HEK293 (cell line): ENCODE results near the gene AGAP1.
A peak's percentile ranks its signal among the peaks of the same experiment; 100 is the strongest.

ENCODE experiments used
- CTCF ChIA-PET: fragments of 350-600 bp; formaldehyde crosslinking; extraction: SDS; loops from one replicate; lab custom pipeline; 2021; ENCODE audit warnings: antibody characterized with exemption; lab: Yijun Ruan, JAX
- POLR2A ChIA-PET: fragments of 300-600 bp; formaldehyde crosslinking; extraction: SDS; loops from one replicate; lab custom pipeline; 2020; ENCODE audit warnings: antibody characterized with exemption, inconsistent platforms; lab: Yijun Ruan, JAX
- H3K27ac ChIP-seq: fragments of 200-500 bp; sonication (Bioruptor generic); 2 replicates; pipeline ENCODE4 v1.5.1; 2014; ENCODE audit warnings: low read depth, low read length, control low read depth, inconsistent platforms; ENCODE audit errors: extremely low read depth
- H3K36me3 ChIP-seq, 2 experiments: fragments of 200-500 bp in 1 of 2; sonication (Bioruptor generic) in 1 of 2; 1 replicate in 1 of 2; 2 replicates in 1 of 2; pipeline ENCODE4 v1.5.1; 2014 to 2017; ENCODE audit warnings: inconsistent platforms in 2 of 2, low read length in 2 of 2; ENCODE audit not compliant: control insufficient read depth in 2 of 2, insufficient read depth in 1 of 2
- H3K4me1 ChIP-seq: fragments of 200-500 bp; sonication (Bioruptor generic); 2 replicates; pipeline ENCODE4 v1.5.1; 2014; ENCODE audit warnings: mild to moderate bottlenecking, low read length, inconsistent platforms; ENCODE audit not compliant: control insufficient read depth, insufficient read depth
- H3K4me3 ChIP-seq: 2 replicates; pipeline ENCODE4 v1.5.1; 2011; ENCODE audit warnings: low read depth, mild to moderate bottlenecking, control low read depth, low read length, moderate library complexity
- H3K9me3 ChIP-seq: fragments of 200-500 bp; sonication (Bioruptor generic); 2 replicates; pipeline ENCODE4 v1.5.1; 2014; ENCODE audit warnings: low read depth, low read length, inconsistent platforms; ENCODE audit not compliant: control insufficient read depth, insufficient read depth
- KLF17 ChIP-seq: fragments of 450-650 bp; formaldehyde crosslinking; IDR thresholded peaks from 2 replicates; pipeline ENCODE4 v1.5.1; 2016; ENCODE audit warnings: missing biosample characterization, missing genetic modification characterization
- OVOL3 ChIP-seq: fragments of 450-650 bp; formaldehyde crosslinking; IDR thresholded peaks from 2 replicates; pipeline ENCODE4 v1.5.1; 2016; ENCODE audit warnings: missing biosample characterization, missing genetic modification characterization
- TCF7L2 ChIP-seq: IDR thresholded peaks from 2 replicates; pipeline ENCODE4 v1.6.1; 2011; ENCODE audit warnings: low read depth, mild to moderate bottlenecking, inconsistent platforms, low read length, moderate library complexity, borderline replicate concordance
- WT1 ChIP-seq: fragments of 450-650 bp; formaldehyde crosslinking; IDR thresholded peaks from 2 replicates; pipeline ENCODE4 v1.5.1; 2016; ENCODE audit warnings: missing biosample characterization, missing genetic modification characterization
- ZBTB10 ChIP-seq: fragments of 450-650 bp; formaldehyde crosslinking; IDR thresholded peaks from 2 replicates; pipeline ENCODE4 v1.5.1; 2016; ENCODE audit warnings: missing biosample characterization, missing genetic modification characterization
- ZBTB48 ChIP-seq: fragments of 450-650 bp; formaldehyde crosslinking; IDR thresholded peaks from 2 replicates; pipeline ENCODE4 v1.5.1; 2016; ENCODE audit warnings: missing biosample characterization, missing genetic modification characterization
- ZIC2 ChIP-seq: fragments of 450-650 bp; formaldehyde crosslinking; IDR thresholded peaks from 2 replicates; pipeline ENCODE4 v1.5.1; 2016; ENCODE audit warnings: missing biosample characterization, missing genetic modification characterization
- ZNF10 ChIP-seq: fragments of 450-650 bp; formaldehyde crosslinking; IDR thresholded peaks from 2 replicates; pipeline ENCODE4 v1.5.1; 2017; ENCODE audit warnings: missing biosample characterization, missing genetic modification characterization
- ZNF248 ChIP-seq: fragments of 450-650 bp; formaldehyde crosslinking; IDR thresholded peaks from 2 replicates; pipeline ENCODE4 v1.5.1; 2017; ENCODE audit warnings: missing biosample characterization, missing genetic modification characterization
- ZNF26 ChIP-seq: fragments of 450-650 bp; formaldehyde crosslinking; IDR thresholded peaks from 2 replicates; pipeline ENCODE4 v1.5.1; 2016; ENCODE audit warnings: missing biosample characterization, missing genetic modification characterization
- ZNF292 ChIP-seq: fragments of 450-650 bp; formaldehyde crosslinking; IDR thresholded peaks from 2 replicates; pipeline ENCODE4 v1.5.1; 2016; ENCODE audit warnings: low read depth, missing biosample characterization, missing genetic modification characterization, borderline replicate concordance
- ZNF366 ChIP-seq: fragments of 450-650 bp; formaldehyde crosslinking; conservative IDR thresholded peaks from 2 replicates; pipeline ENCODE4 v1.5.1; 2016; ENCODE audit warnings: missing biosample characterization, missing genetic modification characterization
- ZNF394 ChIP-seq: fragments of 450-650 bp; formaldehyde crosslinking; IDR thresholded peaks from 2 replicates; pipeline ENCODE4 v1.5.1; 2016; ENCODE audit warnings: missing biosample characterization, missing genetic modification characterization, mild to moderate bottlenecking, moderate library complexity, borderline replicate concordance
- ZNF521 ChIP-seq: fragments of 450-650 bp; formaldehyde crosslinking; IDR thresholded peaks from 2 replicates; pipeline ENCODE4 v1.5.1; 2017; ENCODE audit warnings: missing biosample characterization, mild to moderate bottlenecking, missing genetic modification characterization
- ZNF549 ChIP-seq: fragments of 450-650 bp; IDR thresholded peaks from 2 replicates; pipeline ENCODE4 v1.5.1; 2018; ENCODE audit warnings: missing biosample characterization, missing genetic modification characterization, mild to moderate bottlenecking, inconsistent platforms, moderate library complexity
- ZNF645 ChIP-seq: fragments of 450-650 bp; formaldehyde crosslinking; IDR thresholded peaks from 2 replicates; pipeline ENCODE4; 2016; ENCODE audit warnings: missing biosample characterization, missing genetic modification characterization
- ZNF660 ChIP-seq: fragments of 450-650 bp; IDR thresholded peaks from 2 replicates; pipeline ENCODE4 v1.5.1; 2018; ENCODE audit warnings: missing biosample characterization, mild to moderate bottlenecking, missing genetic modification characterization
- ZNF76 ChIP-seq: fragments of 450-650 bp; formaldehyde crosslinking; IDR thresholded peaks from 2 replicates; pipeline ENCODE4; 2016; ENCODE audit warnings: low read depth, missing biosample characterization, missing genetic modification characterization, borderline replicate concordance
- ZXDB ChIP-seq: fragments of 450-650 bp; formaldehyde crosslinking; IDR thresholded peaks from 2 replicates; pipeline ENCODE4 v1.5.1; 2016; ENCODE audit warnings: missing biosample characterization, missing genetic modification characterization

Gene AGAP1

GRCh38 chr2:235793163-235793752 lies 299.4 kb downstream of the AGAP1 start:
- Histone ChIP-seq H3K27ac (no peak overlapping the region), H3K4me3 (no peak overlapping the region), H3K9me3 (no peaks in the 10 kb centered on the region)
- no peak for TF ChIP-seq ZNF660 (tag by site-specific recombination)
- no peak for TF ChIP-seq ZNF366 (tag by site-specific recombination)
- no peak for TF ChIP-seq ZNF10 (tag by site-specific recombination)
- TF ChIP-seq, all 188 proteins: peak for 0
- CTCF ChIA-PET, result interaction anchor here (0.6 to 4.1 kb wide), 3 partner anchors 14 to 389 kb away, joined by 3 to 31 read pairs (median 5); no protein-coding TSS in a partner anchor
- Histone ChIP-seq H3K4me1 (no peaks in the 10 kb centered on the region), H3K36me3 (peaks cover 0 to 11% of the 10 kb centered on the region in 2 experiments; a peak in 1 of 3 replicates)
- POLR2A ChIA-PET, result no interaction called here

- H3K4me1 ChIP-seq, result no peaks in the 10 kb centered on the region
- POLR2A ChIA-PET, result no interaction called here
- TF ChIP-seq OVOL3 (no peak), ZNF549 (no peak), ZNF394 (no peak), ZXDB (tag by site-specific recombination) (no peak), KLF17 (tag by site-specific recombination) (no peak), TCF7L2 (no peak), ZNF248 (tag by site-specific recombination) (no peak), ZIC2 (tag by site-specific recombination) (no peak), ZNF645 (tag by site-specific recombination) (no peak)
- TF ChIP-seq, all 188 proteins: peak for 0
- CTCF ChIA-PET, result interaction anchor here (0.6 kb wide), 2 partner anchors 161 to 943 kb away, joined by 3 read pairs; no protein-coding TSS in a partner anchor
- no peak overlapping the region for H3K27ac ChIP-seq
- H3K9me3 ChIP-seq, result no peaks in the 10 kb centered on the region
- H3K4me3 ChIP-seq, result no peak overlapping the region
- peaks cover 0 to 48% of the 10 kb centered on the region in 2 experiments; a peak in 1 of 3 replicates for H3K36me3 ChIP-seq
Observed at GRCh38 chr2:235799281-235799680, 305.4 kb downstream of the AGAP1 start.

- no peak overlapping the region for H3K27ac ChIP-seq
- H3K9me3 ChIP-seq, result no peaks in the 10 kb centered on the region
- H3K4me1 ChIP-seq, result no peaks in the 10 kb centered on the region
- ChIA-PET CTCF (interaction anchor here (1.6 kb wide), 1 partner anchor 37 kb away, joined by 4 read pairs; no protein-coding TSS in a partner anchor), POLR2A (no interaction called here)
- TF ChIP-seq ZNF366 (tag by site-specific recombination) (no peak), ZNF76 (tag by site-specific recombination) (no peak), WT1 (tag by site-specific recombination) (no peak), ZBTB48 (no peak), ZBTB10 (tag by site-specific recombination) (no peak), ZNF292 (tag by site-specific recombination) (no peak), ZNF521 (0 out of 2 replicates have a peak, but pooled peaks have one; percentile 83), ZNF26 (tag by site-specific recombination) (no peak)
- peaks cover 0 to 59% of the 10 kb centered on the region in 2 experiments; a peak in 1 of 3 replicates for H3K36me3 ChIP-seq
- no peak overlapping the region for H3K4me3 ChIP-seq
Observed at GRCh38 chr2:235802542-235802941, 308.7 kb downstream of the AGAP1 start.
